Measurements from ENCODE around the gene LYST. TPM values are rescaled to one million over a fixed set of nuclear protein-coding genes. Genes with fewer than 3 reads are reported as not detected.

LYST gene
- total and polyA plus RNA-seq, 10 of the 15 experiments (the other 5 are each of a cell fraction or from before 2014, with no cell fraction given) = 3.3 to 28.1 (median 5.6) TPM

DNA sequence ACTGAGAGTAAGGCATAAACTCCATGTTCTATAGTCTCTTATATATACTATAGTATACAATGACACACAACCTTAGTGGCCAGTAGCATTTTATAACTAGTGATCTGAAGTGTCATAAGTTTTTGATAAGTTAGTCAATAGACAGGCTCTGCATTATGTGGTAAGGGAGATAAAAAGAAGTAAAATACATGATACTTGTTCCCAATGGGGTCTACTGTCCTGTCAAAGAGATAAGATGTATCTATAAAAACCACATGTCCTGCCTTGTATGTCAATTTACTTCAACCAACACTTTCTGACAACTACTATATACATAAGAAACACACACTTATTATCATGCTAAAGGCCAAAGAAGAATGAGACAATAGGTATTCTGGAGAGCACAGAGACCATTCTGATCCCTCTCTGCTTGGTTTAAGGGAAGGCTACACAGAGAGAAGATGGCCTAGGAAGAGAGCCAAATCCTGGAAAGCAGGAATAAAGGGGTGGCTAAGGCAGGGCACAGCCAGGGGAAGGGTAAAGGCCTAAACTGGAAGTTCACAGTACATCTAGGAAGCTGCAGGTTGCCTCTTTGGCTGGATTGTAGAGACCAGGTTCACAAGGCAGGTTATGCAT is 91.4 kb downstream of the LYST start:
- FAIRE-seq (no peak), DNase-seq (ENCODE audit: low read depth, low spot score) (no peak), ATAC-seq (no peak)
- in situ Hi-C loops (cut with MboI) = loop anchor here (5.0 kb wide), 1 partner anchor 263 kb away; no protein-coding TSS in a partner anchor
- no peaks in the 10 kb centered on the region for H4K20me1 ChIP-seq (ENCODE audit: control insufficient read depth, insufficient read depth)
- ChIA-PET SMC1A (ENCODE audit: uncharacterized antibody, unreplicated experiment) (no interaction called here), RAD21 (ENCODE audit: unreplicated experiment) (no interaction called here), CTCF (no interaction called here), POLR2A (no interaction called here)
- intact Hi-C loops (cut with micrococcal nuclease; ENCODE audit: unreplicated experiment) = no loop called here
- TF ChIP-seq CBX5 (IDR thresholded peaks at IDR 0.05; ENCODE audit: low read depth) (no peak), SKIL (IDR thresholded peaks at IDR 0.05; ENCODE audit: low read depth, poor library complexity, severe bottlenecking) (no peak), IKZF2 (IDR thresholded peaks at IDR 0.05) (no peak), KAT2A (conservative IDR thresholded peaks at IDR 0.05; ENCODE audit: control insufficient read depth, low read depth, low read length) (no peak), CBX3 (IDR thresholded peaks at IDR 0.05; ENCODE audit: borderline replicate concordance, low read depth) (no peak), PML (IDR thresholded peaks at IDR 0.05; ENCODE audit: low read length) (no peak), ZNF384 (IDR thresholded peaks at IDR 0.05; ENCODE audit: borderline replicate concordance, low read depth, low read length) (no peak), FOXM1 (IDR thresholded peaks at IDR 0.05; ENCODE audit: low read depth, low read length) (no peak), TCF3 (IDR thresholded peaks at IDR 0.05; ENCODE audit: borderline replicate concordance, insufficient read depth, low read depth, low read length) (no peak), SUPT20H (IDR thresholded peaks at IDR 0.05; ENCODE audit: borderline replicate concordance, control insufficient read depth, low read depth, low read length) (no peak), RAD51 (IDR thresholded peaks at IDR 0.05) (no peak), ZSCAN29 (IDR thresholded peaks at IDR 0.05) (no peak), NFYA (IDR thresholded peaks at IDR 0.05; ENCODE audit: borderline replicate concordance, low read depth, low read length) (no peak), SREBF1 (IDR thresholded peaks at IDR 0.05; ENCODE audit: low read length) (no peak)
- TF ChIP-seq, protein P1, sequence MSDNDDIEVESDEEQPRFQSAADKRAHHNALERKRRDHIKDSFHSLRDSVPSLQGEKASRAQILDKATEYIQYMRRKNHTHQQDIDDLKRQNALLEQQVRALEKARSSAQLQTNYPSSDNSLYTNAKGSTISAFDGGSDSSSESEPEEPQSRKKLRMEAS (IDR thresholded peaks at IDR 0.05; ENCODE audit: low read depth, low read length) = no peak
- no peaks in the 10 kb centered on the region for H3K79me2 ChIP-seq (ENCODE audit: control insufficient read depth, insufficient read depth, low read length)
- no peak overlapping the region for H2AFZ ChIP-seq (ENCODE audit: control insufficient read depth, low read depth, low read length)
- no peaks in the 10 kb centered on the region for H3K4me1 ChIP-seq (ENCODE audit: control insufficient read depth, insufficient read depth, low read length)
- no peak overlapping the region for H3K9ac ChIP-seq (ENCODE audit: control insufficient read depth, insufficient read depth, low read length)
- H3K27me3 ChIP-seq (replicated peaks in 1 of 2; ENCODE audit: control insufficient read depth in 2 of 2, insufficient read depth in 2 of 2, low read length in 1 of 2) = no peaks in the 10 kb centered on the region
- no TSS peak for BruUV-seq (replicated peaks)
- H3K4me3 ChIP-seq = no peak overlapping the region
- H3K9me3 ChIP-seq (replicated peaks; ENCODE audit: control insufficient read depth, insufficient read depth, low read length) = no peaks in the 10 kb centered on the region
- no peaks in the 10 kb centered on the region for H3K36me3 ChIP-seq (ENCODE audit: control insufficient read depth in 2 of 2, insufficient read depth in 2 of 2, low read length in 1 of 2)
- H3K4me2 ChIP-seq (ENCODE audit: control insufficient read depth, insufficient read depth) = no peak overlapping the region
- H3K27ac ChIP-seq (ENCODE audit: control insufficient read depth, insufficient read depth) = no peak overlapping the region
